OCI-LY7 (cell line): ENCODE data around the gene CRTC1. TPM values are rescaled to one million over a fixed set of nuclear protein-coding genes. Genes with fewer than 3 reads are reported as not detected.

Source experiments
- BruUV-seq: library from RNA; stranded (reverse); fragments of 400-500 nt; replicated peaks from 2 replicates; lab custom pipeline; 2021; lab: Mats Ljungman, UMichigan
- CTCF ChIA-PET: fragments of 300-600 bp; sonication (Branson Sonifier 250); formaldehyde crosslinking; loops from one replicate; lab custom pipeline; 2022; ENCODE audit warnings: antibody characterized with exemption; ENCODE audit not compliant: unreplicated experiment; lab: Charles Lee
- POLR2A ChIA-PET: fragments of 300-600 bp; sonication (Branson Sonifier 250); formaldehyde crosslinking; loops from one replicate; lab custom pipeline; 2022; ENCODE audit warnings: antibody characterized with exemption; lab: Charles Lee
- DNase-seq: peaks from one replicate; pipeline ENCODE4 v3.0.0-alpha.2; 2015; ENCODE audit warnings: low spot score
- H2AFZ ChIP-seq: fragments of 200-600 bp; sonication (generic), shearing (Covaris generic); 2 replicates; pipeline ENCODE4 v1.6.1; 2014; ENCODE audit warnings: mild to moderate bottlenecking, antibody characterized with exemption, low read length, moderate library complexity
- H3K27ac ChIP-seq: fragments of 200-600 bp; sonication (generic); 2 replicates; pipeline ENCODE4 v1.5.1; 2014; ENCODE audit warnings: mixed run types, low read depth, mild to moderate bottlenecking, moderate library complexity, low read length, inconsistent platforms; ENCODE audit not compliant: poor library complexity, severe bottlenecking
- H3K36me3 ChIP-seq: fragments of 200-600 bp; sonication (generic); 2 replicates; pipeline ENCODE4 v1.6.1; 2014; ENCODE audit warnings: mild to moderate bottlenecking, antibody characterized with exemption, low read length, moderate library complexity, mixed read lengths; ENCODE audit not compliant: insufficient read depth
- H3K4me1 ChIP-seq: fragments of 200-600 bp; sonication (generic); 2 replicates; pipeline ENCODE4 v1.5.1; 2014; ENCODE audit warnings: mild to moderate bottlenecking, low read length; ENCODE audit not compliant: insufficient read depth, poor library complexity, severe bottlenecking
- H3K4me2 ChIP-seq: fragments of 200-600 bp; sonication (generic); 2 replicates; pipeline ENCODE4 v1.6.1; 2014; ENCODE audit warnings: mild to moderate bottlenecking, low read length
- H3K4me3 ChIP-seq: fragments of 200-600 bp; sonication (generic); 2 replicates; pipeline ENCODE4 v1.5.1; 2014; ENCODE audit warnings: mild to moderate bottlenecking, low read depth, low read length; ENCODE audit not compliant: poor library complexity, severe bottlenecking
- H3K79me2 ChIP-seq: fragments of 200-600 bp; sonication (generic); 2 replicates; pipeline ENCODE4 v1.6.1; 2016; ENCODE audit warnings: low read depth, mild to moderate bottlenecking, low read length, moderate library complexity, mixed read lengths; ENCODE audit not compliant: insufficient read depth
- H3K9me2 ChIP-seq: fragments of 200-600 bp; sonication (generic); 2 replicates; pipeline ENCODE4 v1.6.1; 2016; ENCODE audit warnings: mild to moderate bottlenecking, low read length, mixed read lengths; ENCODE audit not compliant: insufficient read depth
- H3K9me3 ChIP-seq: fragments of 200-600 bp; sonication (generic); 2 replicates; pipeline ENCODE4 v1.6.1; 2014; ENCODE audit warnings: mild to moderate bottlenecking, mixed run types, low read length, mixed read lengths
- H4K20me1 ChIP-seq: fragments of 200-600 bp; sonication (generic); 2 replicates; pipeline ENCODE4 v1.6.1; 2014; ENCODE audit warnings: mild to moderate bottlenecking, antibody characterized with exemption, low read length, moderate library complexity, mixed read lengths; ENCODE audit not compliant: insufficient read depth
- EZH2phosphoT487 ChIP-seq: fragments of 200-600 bp; sonication (generic); IDR thresholded peaks from 2 replicates; pipeline ENCODE4 v1.6.1; 2018; ENCODE audit warnings: low read depth, borderline replicate concordance, mild to moderate bottlenecking, mixed run types, antibody characterized with exemption, low read length, moderate library complexity, mixed read lengths
- intact Hi-C: fragments of 100-400 bp; cut with micrococcal nuclease; formaldehyde crosslinking; loops from one replicate; pipeline ENCODE4 v1.10.0; 2022; ENCODE audit not compliant: unreplicated experiment
- total RNA-seq, 2 experiments: library from RNA; depleted of rRNA in 1 of 2; stranded (reverse); fragments of >200 nt in 1 of 2; shearing (Covaris generic) in 1 of 2; gene quantifications; 2 replicates each; pipeline ENCODE4 v1.2.3, GENCODE V29; 2014 to 2022
- TF ChIP-seq, protein P1 (sequence below): fragments of 200-600 bp; sonication (generic); conservative IDR thresholded peaks from 2 replicates; pipeline ENCODE4 v1.5.1; 2014; ENCODE audit warnings: mild to moderate bottlenecking, antibody characterized with exemption, low read length, moderate library complexity, mixed read lengths

The CRTC1 gene
- total RNA-seq, 2 experiments from 2014 or later = 4.1 to 10.3 TPM

DNA sequence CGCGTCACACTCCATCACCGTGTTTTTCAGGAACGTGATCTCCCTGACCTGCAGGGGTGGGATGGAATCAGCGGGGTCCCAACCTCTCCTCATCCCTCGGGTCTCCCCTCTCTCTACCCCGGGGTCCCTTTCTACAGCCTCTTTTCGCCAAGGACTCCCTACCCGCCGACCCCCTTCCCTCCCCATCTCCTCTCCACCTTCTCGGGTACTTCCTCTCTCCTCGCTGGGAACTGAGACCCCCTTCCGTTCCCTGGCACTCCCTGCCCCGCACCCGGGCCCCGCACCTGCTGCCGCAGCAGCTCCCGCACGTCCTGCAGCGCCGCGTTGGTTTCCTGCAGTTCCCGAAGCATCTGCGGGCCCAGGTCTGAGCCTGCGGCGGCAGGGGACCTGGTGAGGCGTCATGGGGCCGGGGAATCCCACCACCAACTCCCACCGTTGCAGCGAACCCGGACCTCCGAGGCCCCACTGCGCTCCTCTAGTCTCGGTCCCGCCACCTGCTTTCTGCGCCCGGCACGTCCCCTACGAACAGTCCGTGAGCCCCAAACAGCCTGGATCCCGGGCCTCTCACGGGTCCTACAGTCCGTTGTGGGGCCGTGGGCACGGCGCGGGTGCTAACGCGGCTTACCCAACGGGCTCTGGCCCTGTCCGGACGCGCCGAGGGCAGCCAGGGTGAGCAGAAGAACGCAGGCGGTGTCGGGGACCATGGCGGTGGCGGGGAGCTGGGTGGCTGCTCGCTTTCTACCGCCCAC is 107.3 kb downstream of the CRTC1 start, which contains the start of gene COMP:
Gene COMP (minus strand): TSS at position 740 of the 749 bp plus-strand sequence. CDS start 36 bp downstream, at position 704.
- POLR2A ChIA-PET = no interaction called here
- intact Hi-C loops = no loop called here

DNA sequence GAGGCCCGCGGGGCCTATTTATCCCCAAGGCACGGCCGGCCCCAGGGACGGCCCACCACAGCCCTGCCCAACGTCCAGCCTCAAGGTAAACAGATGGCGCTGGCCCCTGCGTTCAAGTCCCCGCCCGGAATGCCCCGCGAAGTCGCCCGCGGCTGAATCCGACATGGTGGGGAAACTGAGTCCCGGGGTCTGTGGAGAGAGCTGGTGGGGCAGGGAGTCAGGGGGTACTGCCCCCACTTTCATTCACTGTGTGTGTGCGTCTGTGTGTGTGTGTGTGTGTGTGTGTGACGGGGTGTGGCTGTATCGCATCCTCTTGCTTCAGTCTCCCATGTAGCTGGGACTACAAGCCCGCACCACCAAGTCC is 107.8 kb downstream of the CRTC1 start:
- Histone ChIP-seq H3K4me3 (no peak overlapping the region), H3K27ac (no peak overlapping the region), H3K9me3 (no peaks in the 10 kb centered on the region), H3K79me2 (no peaks in the 10 kb centered on the region), H3K36me3 (no peaks in the 10 kb centered on the region), H3K4me2 (no peak overlapping the region), H4K20me1 (no peaks in the 10 kb centered on the region), H3K4me1 (no peaks in the 10 kb centered on the region), H2AFZ (no peak overlapping the region), H3K9me2 (no peaks in the 10 kb centered on the region)
- no TSS peak for BruUV-seq
- POLR2A ChIA-PET = no interaction called here
- CTCF ChIA-PET = interaction anchor here (0.6 kb wide), 1 partner anchor 609 kb away, joined by 3 read pairs; no protein-coding TSS in a partner anchor
- no peak for DNase-seq
- TF ChIP-seq EZH2phosphoT487 = no peak
- TF ChIP-seq, protein P1, sequence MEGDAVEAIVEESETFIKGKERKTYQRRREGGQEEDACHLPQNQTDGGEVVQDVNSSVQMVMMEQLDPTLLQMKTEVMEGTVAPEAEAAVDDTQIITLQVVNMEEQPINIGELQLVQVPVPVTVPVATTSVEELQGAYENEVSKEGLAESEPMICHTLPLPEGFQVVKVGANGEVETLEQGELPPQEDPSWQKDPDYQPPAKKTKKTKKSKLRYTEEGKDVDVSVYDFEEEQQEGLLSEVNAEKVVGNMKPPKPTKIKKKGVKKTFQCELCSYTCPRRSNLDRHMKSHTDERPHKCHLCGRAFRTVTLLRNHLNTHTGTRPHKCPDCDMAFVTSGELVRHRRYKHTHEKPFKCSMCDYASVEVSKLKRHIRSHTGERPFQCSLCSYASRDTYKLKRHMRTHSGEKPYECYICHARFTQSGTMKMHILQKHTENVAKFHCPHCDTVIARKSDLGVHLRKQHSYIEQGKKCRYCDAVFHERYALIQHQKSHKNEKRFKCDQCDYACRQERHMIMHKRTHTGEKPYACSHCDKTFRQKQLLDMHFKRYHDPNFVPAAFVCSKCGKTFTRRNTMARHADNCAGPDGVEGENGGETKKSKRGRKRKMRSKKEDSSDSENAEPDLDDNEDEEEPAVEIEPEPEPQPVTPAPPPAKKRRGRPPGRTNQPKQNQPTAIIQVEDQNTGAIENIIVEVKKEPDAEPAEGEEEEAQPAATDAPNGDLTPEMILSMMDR = no peak
- intact Hi-C loops = no loop called here

More for the DNA sequence above, 107.3 kb downstream of the CRTC1 start, which contains the start of gene COMP:
- Histone ChIP-seq H4K20me1 (no peaks in the 10 kb centered on the region), H3K4me3 (no peak within 1 kb of the TSS), H3K4me2 (no peak within 1 kb of the TSS), H3K9me2 (no peaks in the 10 kb centered on the region), H3K9me3 (no peaks in the 10 kb centered on the region), H3K36me3 (no peaks in the 10 kb centered on the region), H3K79me2 (no peaks in the 10 kb centered on the region), H2AFZ (no peak within 1 kb of the TSS), H3K4me1 (no peaks in the 10 kb centered on the region), H3K27ac (no peak within 1 kb of the TSS)
- TF ChIP-seq, protein P1 = no peak
- no peak for TF ChIP-seq EZH2phosphoT487
- no TSS peak for BruUV-seq
- DNase-seq = no peak
- CTCF ChIA-PET = no interaction called here

DNA sequence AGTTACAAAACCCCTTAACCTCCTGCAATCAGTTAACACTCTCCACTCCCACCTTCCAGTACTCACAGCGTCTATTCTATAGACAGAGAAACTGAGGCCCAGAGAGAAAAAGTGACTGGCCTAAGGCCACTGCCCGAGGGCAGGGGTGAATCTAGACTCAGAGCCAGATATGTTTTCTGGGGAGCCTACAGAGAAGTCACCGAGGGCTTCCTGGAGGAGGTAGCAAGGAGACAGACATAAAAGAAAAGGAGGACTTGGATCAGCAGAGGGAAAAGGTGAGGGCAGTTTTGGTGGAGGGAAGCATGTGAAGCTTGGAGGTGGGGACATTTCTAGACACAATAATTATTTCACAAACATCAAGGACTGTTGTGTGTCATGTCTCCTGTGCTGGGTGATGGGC is 109.2 kb downstream of the CRTC1 start:
- intact Hi-C loops = no loop called here
- Histone ChIP-seq H3K36me3 (no peaks in the 10 kb centered on the region), H3K4me1 (no peaks in the 10 kb centered on the region), H3K4me2 (no peak overlapping the region), H2AFZ (no peak overlapping the region), H3K27ac (no peak overlapping the region), H3K79me2 (no peaks in the 10 kb centered on the region), H3K9me2 (no peaks in the 10 kb centered on the region), H3K9me3 (no peaks in the 10 kb centered on the region), H3K4me3 (no peak overlapping the region), H4K20me1 (no peaks in the 10 kb centered on the region)
- no peak for DNase-seq
- BruUV-seq = no TSS peak
- no peak for TF ChIP-seq EZH2phosphoT487
- TF ChIP-seq, protein P1 = no peak
- ChIA-PET CTCF (no interaction called here), POLR2A (no interaction called here)
